Measurements from ENCODE around the gene EIF3L. TPM values are rescaled to one million over a fixed set of nuclear protein-coding genes. Genes with fewer than 3 reads are reported as not detected.

Gene EIF3L
- total and polyA plus RNA-seq, 2 donors (not counting 1 experiment from before 2014, with no cell fraction given), result 288 to 515 TPM

DNA sequence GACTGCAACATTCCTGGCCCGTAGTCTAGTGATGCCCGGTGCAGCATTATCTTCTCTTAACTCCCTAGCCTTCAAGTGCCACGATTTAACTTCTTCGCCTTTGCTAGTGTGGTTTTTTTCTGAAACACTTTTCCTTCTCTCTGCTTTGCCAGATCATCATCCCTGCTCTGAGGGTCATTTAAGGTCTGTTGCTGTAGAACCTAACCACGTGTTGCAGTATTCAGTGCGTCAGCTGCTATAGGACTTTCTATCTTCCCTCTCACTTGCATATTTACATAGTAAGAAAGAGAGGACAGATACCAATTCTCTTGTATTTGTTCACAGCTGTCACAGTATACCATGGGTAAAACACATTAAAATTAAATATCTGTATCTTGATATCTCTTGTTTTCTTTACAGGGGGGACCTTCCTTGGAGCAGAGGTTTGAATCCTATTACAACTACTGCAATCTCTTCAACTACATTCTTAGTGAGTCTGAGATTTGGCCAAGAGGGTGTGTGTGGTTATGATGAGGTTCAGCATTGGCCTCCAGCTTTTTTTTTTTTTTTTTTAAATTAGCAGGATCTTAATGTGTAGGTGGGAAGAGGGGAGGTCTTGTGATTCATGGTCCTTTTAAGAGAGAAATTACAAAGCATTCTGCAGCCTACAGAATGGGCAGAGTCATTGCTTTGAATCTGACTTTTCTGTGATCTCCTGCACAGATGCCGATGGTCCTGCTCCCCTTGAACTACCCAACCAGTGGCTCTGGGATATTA, 13.5 kb downstream of the EIF3L start:
- Histone ChIP-seq H4K20me1 (ENCODE audit: control insufficient read depth, extremely low read depth, insufficient read depth, low read length) (no peaks in the 10 kb centered on the region), H3K4me1 (ENCODE audit: control insufficient read depth, extremely low read depth, insufficient read depth, low read length) (no peaks in the 10 kb centered on the region), H3K9ac (ENCODE audit: insufficient read depth, low read length) (no peak overlapping the region), H3K4me3 (replicated peaks in 1 of 4; ENCODE audit: control extremely low read depth in 1 of 4, insufficient read depth in 1 of 4, low read depth in 3 of 4, low read length in 4 of 4) (no peak overlapping the region), H3K36me3 (ENCODE audit: control insufficient read depth, insufficient read depth, low read length) (peaks cover 22% of the 10 kb centered on the region), H3K27ac (ENCODE audit: insufficient read depth, low read length) (no peak overlapping the region), H3K4me2 (ENCODE audit: extremely low read depth, insufficient read depth, low read length) (no peak overlapping the region), H3K79me2 (ENCODE audit: control insufficient read depth, insufficient read depth, low read length) (peaks cover 5% of the 10 kb centered on the region), H2AFZ (ENCODE audit: low read length) (no peak overlapping the region), H3K9me3 (ENCODE audit: control insufficient read depth, insufficient read depth, low read depth, low read length) (no peaks in the 10 kb centered on the region), H3K27me3 (ENCODE audit: control insufficient read depth, insufficient read depth, low read length) (no peaks in the 10 kb centered on the region)
- peak; percentile 23 to 71 for DNase-seq (ENCODE audit: low read depth in 2 of 2)
- no peak for TF ChIP-seq EZH2 (IDR thresholded peaks at IDR 0.05; ENCODE audit: low read length, missing control alignments)
- TF ChIP-seq, protein P1, sequence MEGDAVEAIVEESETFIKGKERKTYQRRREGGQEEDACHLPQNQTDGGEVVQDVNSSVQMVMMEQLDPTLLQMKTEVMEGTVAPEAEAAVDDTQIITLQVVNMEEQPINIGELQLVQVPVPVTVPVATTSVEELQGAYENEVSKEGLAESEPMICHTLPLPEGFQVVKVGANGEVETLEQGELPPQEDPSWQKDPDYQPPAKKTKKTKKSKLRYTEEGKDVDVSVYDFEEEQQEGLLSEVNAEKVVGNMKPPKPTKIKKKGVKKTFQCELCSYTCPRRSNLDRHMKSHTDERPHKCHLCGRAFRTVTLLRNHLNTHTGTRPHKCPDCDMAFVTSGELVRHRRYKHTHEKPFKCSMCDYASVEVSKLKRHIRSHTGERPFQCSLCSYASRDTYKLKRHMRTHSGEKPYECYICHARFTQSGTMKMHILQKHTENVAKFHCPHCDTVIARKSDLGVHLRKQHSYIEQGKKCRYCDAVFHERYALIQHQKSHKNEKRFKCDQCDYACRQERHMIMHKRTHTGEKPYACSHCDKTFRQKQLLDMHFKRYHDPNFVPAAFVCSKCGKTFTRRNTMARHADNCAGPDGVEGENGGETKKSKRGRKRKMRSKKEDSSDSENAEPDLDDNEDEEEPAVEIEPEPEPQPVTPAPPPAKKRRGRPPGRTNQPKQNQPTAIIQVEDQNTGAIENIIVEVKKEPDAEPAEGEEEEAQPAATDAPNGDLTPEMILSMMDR (conservative IDR thresholded peaks at IDR 0.05 in 1 of 2, IDR thresholded peaks at IDR 0.05 in 1 of 2; ENCODE audit: low read depth in 1 of 2, low read length in 2 of 2), result no peak

DNA sequence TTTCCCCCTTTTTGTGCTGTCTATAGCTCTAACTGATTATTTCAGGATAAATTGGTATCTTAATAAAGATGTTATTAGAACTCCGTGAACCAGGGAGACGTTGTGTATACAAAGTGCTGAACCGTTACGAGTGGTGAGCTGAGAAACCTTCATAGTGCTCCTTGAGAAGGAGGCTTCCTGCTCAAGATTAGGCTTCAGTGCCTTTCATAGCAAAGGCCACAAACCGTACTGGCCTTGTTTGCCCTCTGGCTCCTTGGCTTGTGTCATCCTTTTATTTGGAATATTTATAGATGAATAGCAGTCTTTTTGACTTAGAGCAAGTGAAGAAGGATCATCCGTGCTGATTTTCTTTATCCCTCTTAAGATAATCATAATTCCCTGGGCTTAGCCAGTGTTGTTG, 16.3 kb downstream of the EIF3L start:
- H3K36me3 ChIP-seq (ENCODE audit: control insufficient read depth, insufficient read depth, low read length), result peaks cover 25% of the 10 kb centered on the region

DNA sequence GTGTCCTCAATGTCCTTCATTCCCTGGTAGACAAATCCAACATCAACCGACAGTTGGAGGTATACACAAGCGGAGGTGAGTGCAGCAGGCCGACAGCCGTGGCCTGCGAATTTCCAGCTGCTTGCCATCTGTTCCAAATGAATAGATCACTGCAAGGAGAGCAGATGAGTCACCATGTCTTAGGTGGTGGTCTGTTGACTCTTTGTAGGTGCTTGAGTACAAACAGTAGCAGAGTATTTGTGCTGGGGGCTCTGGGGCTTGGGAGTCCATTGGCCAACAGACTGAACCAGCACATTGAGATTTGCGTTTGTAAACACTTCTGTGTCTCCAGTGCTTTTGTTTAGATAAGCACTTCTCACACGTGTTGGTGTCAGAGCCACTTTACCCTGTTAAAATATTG, 21.1 kb downstream of the EIF3L start:
- no peaks in the 10 kb centered on the region for H3K79me2 ChIP-seq (ENCODE audit: control insufficient read depth, insufficient read depth, low read length)
- no peaks in the 10 kb centered on the region for H3K9me3 ChIP-seq (ENCODE audit: control insufficient read depth, insufficient read depth, low read depth, low read length)
- peaks cover 22% of the 10 kb centered on the region for H3K36me3 ChIP-seq (ENCODE audit: control insufficient read depth, insufficient read depth, low read length)
- H3K4me2 ChIP-seq (ENCODE audit: extremely low read depth, insufficient read depth, low read length), result no peak overlapping the region
- no peak overlapping the region for H2AFZ ChIP-seq (ENCODE audit: low read length)
- H3K27me3 ChIP-seq (ENCODE audit: control insufficient read depth, insufficient read depth, low read length), result no peaks in the 10 kb centered on the region
- peak in 1 of 2 donors; percentile 50 for DNase-seq (ENCODE audit: low read depth in 2 of 2)
- no peaks in the 10 kb centered on the region for H3K4me1 ChIP-seq (ENCODE audit: control insufficient read depth, extremely low read depth, insufficient read depth, low read length)
- H4K20me1 ChIP-seq (ENCODE audit: control insufficient read depth, extremely low read depth, insufficient read depth, low read length), result peaks cover 1% of the 10 kb centered on the region
- TF ChIP-seq EZH2 (IDR thresholded peaks at IDR 0.05; ENCODE audit: low read length, missing control alignments), result no peak
- TF ChIP-seq, protein P1 (conservative IDR thresholded peaks at IDR 0.05 in 1 of 2, IDR thresholded peaks at IDR 0.05 in 1 of 2; ENCODE audit: low read depth in 1 of 2, low read length in 2 of 2), result no peak
- H3K27ac ChIP-seq (ENCODE audit: insufficient read depth, low read length), result peak overlapping the region; percentile 5
- H3K4me3 ChIP-seq (replicated peaks in 1 of 4; ENCODE audit: control extremely low read depth in 1 of 4, insufficient read depth in 1 of 4, low read depth in 3 of 4, low read length in 4 of 4), result no peak overlapping the region
- H3K9ac ChIP-seq (ENCODE audit: insufficient read depth, low read length), result no peak overlapping the region

More for the DNA sequence above, 16.3 kb downstream of the EIF3L start:
- no peak for DNase-seq (ENCODE audit: low read depth in 2 of 2)
- Histone ChIP-seq H3K27ac (ENCODE audit: insufficient read depth, low read length) (no peak overlapping the region), H2AFZ (ENCODE audit: low read length) (no peak overlapping the region), H3K27me3 (ENCODE audit: control insufficient read depth, insufficient read depth, low read length) (no peaks in the 10 kb centered on the region), H3K4me3 (replicated peaks in 1 of 4; ENCODE audit: control extremely low read depth in 1 of 4, insufficient read depth in 1 of 4, low read depth in 3 of 4, low read length in 4 of 4) (no peak overlapping the region), H3K4me1 (ENCODE audit: control insufficient read depth, extremely low read depth, insufficient read depth, low read length) (no peaks in the 10 kb centered on the region), H4K20me1 (ENCODE audit: control insufficient read depth, extremely low read depth, insufficient read depth, low read length) (peaks cover 1% of the 10 kb centered on the region), H3K4me2 (ENCODE audit: extremely low read depth, insufficient read depth, low read length) (no peak overlapping the region), H3K79me2 (ENCODE audit: control insufficient read depth, insufficient read depth, low read length) (peaks cover 2% of the 10 kb centered on the region), H3K9me3 (ENCODE audit: control insufficient read depth, insufficient read depth, low read depth, low read length) (no peaks in the 10 kb centered on the region), H3K9ac (ENCODE audit: insufficient read depth, low read length) (no peak overlapping the region)
- TF ChIP-seq EZH2 (IDR thresholded peaks at IDR 0.05; ENCODE audit: low read length, missing control alignments), result no peak
- TF ChIP-seq, protein P1 (conservative IDR thresholded peaks at IDR 0.05 in 1 of 2, IDR thresholded peaks at IDR 0.05 in 1 of 2; ENCODE audit: low read depth in 1 of 2, low read length in 2 of 2), result no peak
